Hepatocyte (in vitro differentiated cells): ENCODE results near the gene CCNB1. TPM values are rescaled to one million over a fixed set of nuclear protein-coding genes. Genes with fewer than 3 reads are reported as not detected.
"Not testable (repeated sequence)": the region's sequence is repeated elsewhere in the genome, so short reads cannot be mapped to it uniquely, and the experiment has no call there.

Experiments used
- DNase-seq: peaks from one replicate; pipeline ENCODE4 v3.0.0-alpha.2; 2016; ENCODE audit warnings: low spot score
- H2AFZ ChIP-seq: fragments of 200-600 bp; sonication (generic); 2 replicates; pipeline ENCODE4 v1.6.0; 2016; ENCODE audit warnings: antibody characterized with exemption, mild to moderate bottlenecking
- H3K27ac ChIP-seq: fragments of 200-600 bp; sonication (generic); 2 replicates; pipeline ENCODE4 v1.5.1; 2016; ENCODE audit warnings: mild to moderate bottlenecking
- H3K27me3 ChIP-seq: fragments of 200-600 bp; sonication (generic); 2 replicates; pipeline ENCODE4 v1.6.1; 2016
- H3K36me3 ChIP-seq: fragments of 200-600 bp; sonication (generic); replicated peaks from 2 replicates; pipeline ENCODE4 v1.5.1; 2016; ENCODE audit warnings: low read depth; ENCODE audit not compliant: insufficient read depth
- H3K4me1 ChIP-seq: fragments of 200-600 bp; sonication (generic); 2 replicates; pipeline ENCODE4 v1.5.1; 2016; ENCODE audit warnings: mild to moderate bottlenecking, moderate library complexity; ENCODE audit not compliant: insufficient read depth
- H3K4me2 ChIP-seq: fragments of 200-600 bp; sonication (generic); 2 replicates; pipeline ENCODE4 v1.6.0; 2016
- H3K4me3 ChIP-seq: fragments of 200-600 bp; sonication (generic); 2 replicates; pipeline ENCODE4 v1.5.1; 2016; ENCODE audit warnings: mild to moderate bottlenecking
- H3K79me2 ChIP-seq: fragments of 200-600 bp; sonication (generic); 2 replicates; pipeline ENCODE4 v1.6.0; 2017; ENCODE audit warnings: mild to moderate bottlenecking
- H3K9me2 ChIP-seq: fragments of 200-600 bp; sonication (generic); replicated peaks from 2 replicates; pipeline ENCODE4 v1.6.0; 2017; ENCODE audit warnings: mild to moderate bottlenecking; ENCODE audit not compliant: insufficient read depth
- H3K9me3 ChIP-seq: fragments of 200-600 bp; sonication (generic); 2 replicates; pipeline ENCODE4 v1.5.1; 2016; ENCODE audit warnings: low read depth, mild to moderate bottlenecking
- H4K20me1 ChIP-seq: fragments of 200-600 bp; sonication (generic); 2 replicates; pipeline ENCODE4 v1.6.0; 2016; ENCODE audit warnings: mild to moderate bottlenecking; ENCODE audit not compliant: insufficient read depth, poor library complexity, severe bottlenecking
- EZH2 ChIP-seq: fragments of 200-600 bp; sonication (generic); IDR thresholded peaks from 2 replicates; pipeline ENCODE4 v1.6.1; 2016; ENCODE audit warnings: antibody characterized with exemption, mild to moderate bottlenecking, borderline replicate concordance
- EZH2phosphoT487 ChIP-seq: fragments of 200-600 bp; sonication (generic); IDR thresholded peaks from one replicate; pipeline ENCODE4 v1.6.1; 2018; ENCODE audit warnings: antibody characterized with exemption, mild to moderate bottlenecking, low read depth, moderate library complexity; ENCODE audit not compliant: unreplicated experiment, severe bottlenecking
- whole genome bisulfite sequencing: methylation state at CpG from one replicate; pipeline ENCODE4 v1.1.6; 2016; ENCODE audit warnings: low lambda C conversion rate; ENCODE audit errors: missing lambda C conversion rate; 5-methylcytosine and 5-hydroxymethylcytosine counted together
- polyA plus RNA-seq: library from polyadenylated mRNA; unstranded; fragments of >200 nt; fragmentation: Nextera tagmentation; extraction: Ambion mirVana; gene quantifications from 2 replicates; pipeline ENCODE4 v1.2.1, GENCODE V29; 2016
- total RNA-seq: library from RNA; depleted of rRNA; stranded (reverse); fragments of >200 nt; gene quantifications from 2 replicates; pipeline ENCODE4 v1.2.3, GENCODE V29; 2014
- TF ChIP-seq, protein P1 (sequence below): fragments of 200-600 bp; sonication (generic); IDR thresholded peaks from 2 replicates; pipeline ENCODE4 v1.5.1; 2016; ENCODE audit warnings: antibody characterized with exemption, mild to moderate bottlenecking; ENCODE audit not compliant: poor library complexity

Gene CCNB1
- total and polyA plus RNA-seq, 2 experiments from 2014 or later = 34.3 to 39.2 TPM

DNA sequence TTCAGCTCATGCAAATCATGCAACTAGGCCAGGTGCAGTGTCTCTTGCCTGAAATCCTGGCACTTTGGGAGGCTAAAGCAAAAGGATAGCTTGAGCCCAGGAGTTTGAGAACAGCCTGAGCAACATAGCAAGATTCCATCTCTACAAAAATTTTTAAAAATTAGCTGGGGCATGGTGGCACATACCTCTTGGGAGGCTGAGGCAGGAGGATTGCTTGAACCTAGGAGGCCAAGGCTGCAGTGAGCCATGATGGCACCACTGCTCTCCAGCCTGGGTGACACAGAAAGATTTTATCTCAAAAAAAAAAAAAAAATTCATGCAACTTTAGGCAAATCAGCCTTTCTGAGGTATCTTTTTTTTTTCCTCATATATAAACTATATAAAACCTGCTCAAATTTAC lies 35.6 kb upstream of the CCNB1 start:
- no peaks in the 10 kb centered on the region for H3K36me3 ChIP-seq

DNA sequence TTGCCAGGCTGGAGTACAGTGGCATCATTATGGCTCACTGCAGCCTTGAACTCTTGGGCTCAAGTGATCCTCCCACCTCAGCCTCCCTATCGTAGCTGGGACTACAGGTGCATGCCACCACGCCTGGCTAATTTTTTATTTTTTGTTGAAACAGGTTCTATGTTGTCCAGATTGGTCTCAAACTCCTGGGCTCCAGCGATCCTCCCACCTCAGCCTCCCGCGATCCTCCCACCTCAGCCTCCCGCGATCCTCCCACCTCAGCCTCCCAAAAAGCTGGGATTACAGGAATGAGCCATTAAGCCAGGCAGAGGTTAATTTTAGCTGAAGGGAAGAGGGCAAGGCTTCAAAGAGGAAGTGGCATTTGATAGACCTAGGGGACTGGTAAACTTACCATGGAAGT lies 32.8 kb upstream of the CCNB1 start:
- H3K9me3 ChIP-seq = no peaks in the 10 kb centered on the region

More for the DNA sequence above, 35.6 kb upstream of the CCNB1 start:
- Histone ChIP-seq H3K27ac (no peak overlapping the region), H3K79me2 (no peaks in the 10 kb centered on the region), H3K4me1 (no peaks in the 10 kb centered on the region), H2AFZ (no peak overlapping the region), H4K20me1 (no peaks in the 10 kb centered on the region), H3K27me3 (no peaks in the 10 kb centered on the region), H3K9me2 (no peaks in the 10 kb centered on the region), H3K9me3 (no peaks in the 10 kb centered on the region), H3K4me3 (no peak overlapping the region), H3K4me2 (no peak overlapping the region)
- TF ChIP-seq EZH2phosphoT487 (no peak), EZH2 (no peak)
- TF ChIP-seq, protein P1, sequence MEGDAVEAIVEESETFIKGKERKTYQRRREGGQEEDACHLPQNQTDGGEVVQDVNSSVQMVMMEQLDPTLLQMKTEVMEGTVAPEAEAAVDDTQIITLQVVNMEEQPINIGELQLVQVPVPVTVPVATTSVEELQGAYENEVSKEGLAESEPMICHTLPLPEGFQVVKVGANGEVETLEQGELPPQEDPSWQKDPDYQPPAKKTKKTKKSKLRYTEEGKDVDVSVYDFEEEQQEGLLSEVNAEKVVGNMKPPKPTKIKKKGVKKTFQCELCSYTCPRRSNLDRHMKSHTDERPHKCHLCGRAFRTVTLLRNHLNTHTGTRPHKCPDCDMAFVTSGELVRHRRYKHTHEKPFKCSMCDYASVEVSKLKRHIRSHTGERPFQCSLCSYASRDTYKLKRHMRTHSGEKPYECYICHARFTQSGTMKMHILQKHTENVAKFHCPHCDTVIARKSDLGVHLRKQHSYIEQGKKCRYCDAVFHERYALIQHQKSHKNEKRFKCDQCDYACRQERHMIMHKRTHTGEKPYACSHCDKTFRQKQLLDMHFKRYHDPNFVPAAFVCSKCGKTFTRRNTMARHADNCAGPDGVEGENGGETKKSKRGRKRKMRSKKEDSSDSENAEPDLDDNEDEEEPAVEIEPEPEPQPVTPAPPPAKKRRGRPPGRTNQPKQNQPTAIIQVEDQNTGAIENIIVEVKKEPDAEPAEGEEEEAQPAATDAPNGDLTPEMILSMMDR = no peak
- no peak for DNase-seq

DNA sequence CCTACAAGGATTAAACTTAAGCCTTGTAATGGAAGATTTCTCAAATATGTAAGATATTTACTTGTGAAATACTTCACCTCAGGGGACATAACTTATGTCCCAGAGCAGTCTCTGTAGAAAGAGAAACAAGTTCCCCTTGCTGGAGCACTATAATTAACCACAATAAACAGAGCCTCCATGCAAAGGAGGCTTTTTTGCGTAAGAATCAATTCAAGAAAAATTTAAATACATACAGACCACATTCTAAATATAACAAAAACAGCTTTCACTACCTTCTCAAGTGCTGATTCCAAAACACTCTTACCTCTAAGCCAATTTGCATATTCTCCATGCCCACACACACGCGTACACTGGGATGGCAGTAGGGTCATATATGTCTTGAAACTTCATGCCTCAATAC lies 30.7 kb upstream of the CCNB1 start:
- H4K20me1 ChIP-seq = no peaks in the 10 kb centered on the region
- no peaks in the 10 kb centered on the region for H3K4me1 ChIP-seq
- no peaks in the 10 kb centered on the region for H3K9me2 ChIP-seq
- no peaks in the 10 kb centered on the region for H3K27me3 ChIP-seq
- DNase-seq = no peak
- no peaks in the 10 kb centered on the region for H3K36me3 ChIP-seq
- 95% methylated on average over 3 of the region's 3 CpGs for WGBS
- no peak overlapping the region for H3K4me2 ChIP-seq
- no peak overlapping the region for H3K27ac ChIP-seq
- TF ChIP-seq EZH2phosphoT487 (no peak), EZH2 (no peak)
- TF ChIP-seq, protein P1 = no peak
- H2AFZ ChIP-seq = no peak overlapping the region
- no peak overlapping the region for H3K4me3 ChIP-seq
- no peaks in the 10 kb centered on the region for H3K9me3 ChIP-seq
- H3K79me2 ChIP-seq = no peaks in the 10 kb centered on the region

More for the DNA sequence above, 32.8 kb upstream of the CCNB1 start:
- DNase-seq = no peak
- no peaks in the 10 kb centered on the region for H3K79me2 ChIP-seq
- H3K27me3 ChIP-seq = no peaks in the 10 kb centered on the region
- TF ChIP-seq EZH2 = no peak
- TF ChIP-seq, protein P1 = no peak
- TF ChIP-seq EZH2phosphoT487 = no peak
- H3K36me3 ChIP-seq = no peaks in the 10 kb centered on the region
- no peak overlapping the region for H3K27ac ChIP-seq
- no peaks in the 10 kb centered on the region for H3K4me1 ChIP-seq
- H3K4me2 ChIP-seq = no peak overlapping the region
- H3K9me2 ChIP-seq = no peaks in the 10 kb centered on the region
- no peak overlapping the region for H2AFZ ChIP-seq
- no peaks in the 10 kb centered on the region for H4K20me1 ChIP-seq
- H3K4me3 ChIP-seq = no peak overlapping the region
- WGBS = 84% methylated on average over 7 of the region's 7 CpGs

DNA sequence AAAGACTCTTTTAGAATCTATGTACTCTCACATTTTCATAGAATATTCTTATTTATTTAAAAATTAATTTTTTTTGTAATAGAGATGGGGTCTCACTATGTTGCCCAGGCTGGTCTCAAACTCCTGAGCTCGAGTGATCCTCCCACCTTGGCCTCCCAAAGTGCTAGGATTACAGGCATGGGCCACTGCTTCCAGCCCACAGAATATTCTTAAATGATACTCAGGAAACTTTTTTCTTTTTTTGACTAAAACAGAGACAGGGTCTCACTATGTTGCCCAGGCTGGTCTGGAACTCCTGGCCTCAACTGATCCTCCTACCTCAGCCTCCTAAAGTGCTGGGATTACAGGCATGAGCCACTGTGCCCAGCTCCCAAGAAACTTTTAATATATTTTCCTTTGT lies 29.7 kb upstream of the CCNB1 start:
- not testable (repeated sequence) for H3K36me3 ChIP-seq, H3K9me2 ChIP-seq, H3K9me3 ChIP-seq, H3K4me2 ChIP-seq, H3K27me3 ChIP-seq, H3K4me1 ChIP-seq, DNase-seq, H3K4me3 ChIP-seq, H3K27ac ChIP-seq, H4K20me1 ChIP-seq, H2AFZ ChIP-seq, H3K79me2 ChIP-seq
- WGBS = 83% methylated on average over 1 of the region's 1 CpG
